Fibroblast of lung (primary cell): Measurements from ENCODE around the gene CTBP2. TPM values are rescaled to one million over a fixed set of nuclear protein-coding genes. Genes with fewer than 3 reads are reported as not detected.

Experiments used
- DNase-seq, 2 donors: peaks; one replicate each; pipeline versions ENCODE4 v3.0.0 to v3.0.0-alpha.2; 2010; ENCODE audit warnings: low read depth in 2 of 2
- H2AFZ ChIP-seq: 2 replicates; pipeline ENCODE4 v1.5.1; 2012; ENCODE audit warnings: low read length, control low read depth, inconsistent platforms
- H3K27ac ChIP-seq: 2 replicates; pipeline ENCODE4 v1.5.1; 2011; ENCODE audit warnings: low read length, control low read depth; ENCODE audit not compliant: insufficient read depth
- H3K27me3 ChIP-seq: 2 replicates; pipeline ENCODE4 v1.5.1; 2011; ENCODE audit warnings: mild to moderate bottlenecking, low read length; ENCODE audit not compliant: control insufficient read depth, insufficient read depth
- H3K36me3 ChIP-seq: 2 replicates; pipeline ENCODE4 v1.5.1; 2011; ENCODE audit warnings: low read length; ENCODE audit not compliant: control insufficient read depth, insufficient read depth
- H3K4me1 ChIP-seq: 2 replicates; pipeline ENCODE4 v1.5.1; 2011; ENCODE audit warnings: low read length; ENCODE audit not compliant: control insufficient read depth, insufficient read depth; ENCODE audit errors: extremely low read depth
- H3K4me2 ChIP-seq: 2 replicates; pipeline ENCODE4 v1.5.1; 2011; ENCODE audit warnings: low read length, control low read depth; ENCODE audit not compliant: insufficient read depth; ENCODE audit errors: extremely low read depth
- H3K4me3 ChIP-seq, 4 experiments: fragments of 200-600 bp in 1 of 4; sonication (generic) in 1 of 4; replicated peaks in 1 of 4; 2 replicates each; pipeline ENCODE4 v1.5.1; 2011 to 2016; ENCODE audit warnings: low read length in 4 of 4, low read depth in 3 of 4, mild to moderate bottlenecking in 3 of 4, control low read depth in 2 of 4, inconsistent platforms in 1 of 4, mixed read lengths in 1 of 4; ENCODE audit not compliant: insufficient read depth in 1 of 4; ENCODE audit errors: control extremely low read depth in 1 of 4
- H3K79me2 ChIP-seq: 2 replicates; pipeline ENCODE4 v1.5.1; 2012; ENCODE audit warnings: mild to moderate bottlenecking, low read length, inconsistent platforms; ENCODE audit not compliant: control insufficient read depth, insufficient read depth
- H3K9ac ChIP-seq: 2 replicates; pipeline ENCODE4 v1.5.1; 2011; ENCODE audit warnings: mild to moderate bottlenecking, low read length, control low read depth; ENCODE audit not compliant: insufficient read depth
- H3K9me3 ChIP-seq: 2 replicates; pipeline ENCODE4 v1.5.1; 2012; ENCODE audit warnings: low read depth, low read length; ENCODE audit not compliant: control insufficient read depth, insufficient read depth
- H4K20me1 ChIP-seq: 2 replicates; pipeline ENCODE4 v1.5.1; 2011; ENCODE audit warnings: low read length; ENCODE audit not compliant: control insufficient read depth, insufficient read depth; ENCODE audit errors: extremely low read depth
- EZH2 ChIP-seq: IDR thresholded peaks from 2 replicates; pipeline ENCODE4 v1.5.1; 2012; ENCODE audit warnings: low read length, control low read depth, mild to moderate bottlenecking; ENCODE audit errors: missing control alignments
- polyA plus RNA-seq, 2 donors: library from polyadenylated mRNA; depleted of rRNA in 1 of 2; stranded (reverse) in 1 of 2; unstranded in 1 of 2; fragments of >200 nt; gene quantifications; 2 replicates each; pipeline ENCODE4 v1.2.1, GENCODE V29; 2011 to 2012; ENCODE audit warnings: missing spikeins in 1 of 2
- total RNA-seq: library from RNA; depleted of rRNA; stranded (reverse); fragments of >200 nt; gene quantifications from 2 replicates; pipeline ENCODE4 v1.2.1, GENCODE V29; 2014
- TF ChIP-seq, protein P1 (sequence below), 2 donors: IDR thresholded peaks in 1 of 2; conservative IDR thresholded peaks in 1 of 2; 1 replicate in 1 of 2; 2 replicates in 1 of 2; pipeline ENCODE4 v1.5.1; 2011 to 2012; ENCODE audit warnings: low read length in 2 of 2, control low read depth in 1 of 2, inconsistent platforms in 1 of 2, low read depth in 1 of 2, mild to moderate bottlenecking in 1 of 2

Gene CTBP2
- total and polyA plus RNA-seq, 2 donors (not counting 1 experiment from before 2014, with no cell fraction given), result 72.1 to 73.3 TPM

DNA sequence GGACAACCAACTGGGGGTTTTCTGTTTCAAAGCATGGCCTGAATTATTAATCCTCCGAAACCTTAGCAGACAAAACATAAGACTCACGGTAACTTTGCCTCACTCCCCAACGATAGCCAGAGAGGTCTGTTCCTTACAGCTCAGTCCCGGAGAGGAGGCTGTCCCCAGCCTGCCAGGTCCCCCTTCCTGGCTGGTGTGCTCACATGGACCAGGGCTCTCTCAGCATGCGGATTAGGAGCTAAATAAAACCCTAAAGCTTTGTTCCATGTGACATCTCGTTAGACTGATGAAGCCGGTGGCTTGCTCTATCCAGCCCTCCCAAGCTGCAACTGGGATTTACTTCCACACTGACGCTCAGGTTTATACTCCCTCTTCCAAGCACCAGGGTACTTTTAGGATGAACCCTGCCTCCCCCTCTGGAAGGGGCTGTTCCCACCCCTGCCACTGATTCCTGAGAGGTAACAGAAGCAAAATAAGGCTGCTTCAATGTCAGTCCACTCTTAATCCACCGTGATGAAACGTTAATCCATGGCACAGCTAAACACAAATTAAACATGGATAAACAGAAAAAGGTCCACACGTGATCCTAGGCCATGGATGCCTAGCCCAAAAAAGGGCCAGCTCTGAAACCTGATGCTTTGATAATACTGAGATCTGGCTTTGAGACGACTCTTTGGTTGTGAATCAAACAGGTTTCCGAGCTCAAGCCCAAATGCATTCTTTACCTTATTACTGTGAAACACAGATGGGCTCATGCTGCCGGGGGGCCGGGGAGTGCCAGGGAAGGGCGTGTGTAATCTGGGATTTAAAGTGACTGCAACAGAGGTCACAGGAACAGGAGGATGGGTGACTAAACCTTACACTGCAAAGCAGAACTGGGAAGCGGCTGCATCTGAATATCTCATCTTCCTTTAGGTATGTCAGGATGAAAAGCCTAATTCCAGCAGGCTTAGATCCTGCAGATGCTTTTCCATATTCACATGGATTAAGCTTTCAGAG is 132.2 kb downstream of the CTBP2 start:
- Histone ChIP-seq H3K4me2 (no peak overlapping the region), H3K4me3 (no peak overlapping the region), H3K36me3 (peaks cover 7% of the 10 kb centered on the region), H4K20me1 (peaks cover 2% of the 10 kb centered on the region), H3K27ac (no peak overlapping the region), H3K9me3 (no peaks in the 10 kb centered on the region), H3K9ac (no peak overlapping the region), H3K79me2 (peaks cover 54% of the 10 kb centered on the region), H3K27me3 (no peaks in the 10 kb centered on the region), H2AFZ (no peak overlapping the region), H3K4me1 (peaks cover 18% of the 10 kb centered on the region)
- no peak for TF ChIP-seq EZH2
- TF ChIP-seq, protein P1, sequence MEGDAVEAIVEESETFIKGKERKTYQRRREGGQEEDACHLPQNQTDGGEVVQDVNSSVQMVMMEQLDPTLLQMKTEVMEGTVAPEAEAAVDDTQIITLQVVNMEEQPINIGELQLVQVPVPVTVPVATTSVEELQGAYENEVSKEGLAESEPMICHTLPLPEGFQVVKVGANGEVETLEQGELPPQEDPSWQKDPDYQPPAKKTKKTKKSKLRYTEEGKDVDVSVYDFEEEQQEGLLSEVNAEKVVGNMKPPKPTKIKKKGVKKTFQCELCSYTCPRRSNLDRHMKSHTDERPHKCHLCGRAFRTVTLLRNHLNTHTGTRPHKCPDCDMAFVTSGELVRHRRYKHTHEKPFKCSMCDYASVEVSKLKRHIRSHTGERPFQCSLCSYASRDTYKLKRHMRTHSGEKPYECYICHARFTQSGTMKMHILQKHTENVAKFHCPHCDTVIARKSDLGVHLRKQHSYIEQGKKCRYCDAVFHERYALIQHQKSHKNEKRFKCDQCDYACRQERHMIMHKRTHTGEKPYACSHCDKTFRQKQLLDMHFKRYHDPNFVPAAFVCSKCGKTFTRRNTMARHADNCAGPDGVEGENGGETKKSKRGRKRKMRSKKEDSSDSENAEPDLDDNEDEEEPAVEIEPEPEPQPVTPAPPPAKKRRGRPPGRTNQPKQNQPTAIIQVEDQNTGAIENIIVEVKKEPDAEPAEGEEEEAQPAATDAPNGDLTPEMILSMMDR (conservative IDR thresholded peaks at IDR 0.05 in 1 of 2, IDR thresholded peaks at IDR 0.05 in 1 of 2; ENCODE audit: low read depth in 1 of 2, low read length in 2 of 2), result no peak
- peak in 1 of 2 donors; percentile 56 for DNase-seq

DNA sequence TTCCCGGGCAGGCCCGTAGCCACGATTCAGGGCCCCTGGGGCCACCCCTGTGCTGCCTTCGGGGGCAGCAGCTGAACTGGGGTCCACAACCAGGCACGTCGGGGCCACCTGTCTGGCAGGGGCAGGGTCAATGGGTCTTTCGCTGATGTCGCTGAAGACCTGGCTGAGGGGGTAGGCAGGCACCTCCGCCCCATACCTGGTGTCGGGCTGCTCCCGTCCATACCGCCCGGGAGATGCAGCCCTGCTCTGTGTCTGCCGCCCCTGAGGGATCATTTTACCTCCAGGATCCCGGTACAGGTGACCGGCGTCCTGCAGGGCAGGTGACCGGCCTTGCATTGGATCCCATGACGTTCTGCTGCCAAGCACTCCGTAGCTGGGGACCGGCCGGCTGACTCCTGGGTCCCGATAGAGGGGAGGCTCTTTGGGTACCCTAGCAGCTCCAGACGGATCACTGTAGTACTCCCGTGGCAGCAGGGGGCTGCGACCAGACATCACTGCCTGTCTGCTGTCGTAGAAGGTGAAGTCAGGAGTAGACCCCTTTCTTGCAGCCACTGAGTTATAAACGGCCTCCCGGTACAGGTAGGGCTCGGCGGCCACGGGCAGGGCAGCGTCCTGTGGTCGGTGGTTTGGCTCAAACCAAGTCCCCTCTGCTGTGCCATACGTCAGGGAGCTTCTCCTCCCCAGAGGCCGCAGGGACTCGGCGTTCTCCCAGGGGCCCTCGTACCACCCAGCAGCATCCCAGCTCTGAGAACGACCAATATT is 133.2 kb downstream of the CTBP2 start:
- peaks cover 18% of the 10 kb centered on the region for H3K4me1 ChIP-seq
- no peak overlapping the region for H3K9ac ChIP-seq
- no peak overlapping the region for H3K4me3 ChIP-seq
- no peak overlapping the region for H2AFZ ChIP-seq
- H3K27me3 ChIP-seq, result no peaks in the 10 kb centered on the region
- peaks cover 52% of the 10 kb centered on the region for H3K79me2 ChIP-seq
- H3K27ac ChIP-seq, result no peak overlapping the region
- TF ChIP-seq, protein P1 (conservative IDR thresholded peaks at IDR 0.05 in 1 of 2, IDR thresholded peaks at IDR 0.05 in 1 of 2; ENCODE audit: low read depth in 1 of 2, low read length in 2 of 2), result no peak
- no peak for TF ChIP-seq EZH2
- H4K20me1 ChIP-seq, result peaks cover 2% of the 10 kb centered on the region
- H3K9me3 ChIP-seq, result no peaks in the 10 kb centered on the region
- H3K4me2 ChIP-seq, result no peak overlapping the region
- no peak for DNase-seq
- peaks cover 4% of the 10 kb centered on the region for H3K36me3 ChIP-seq
